NK-92 (cell line): Measurements from ENCODE around the gene OMP.

Experiments used
- DNase-seq: peaks from one replicate; lab custom pipeline; 2025; ENCODE audit not compliant: unreplicated experiment; lab: John Stamatoyannopoulos, UW

The OMP gene

GRCh38 chr11:77101043-77101537, 1.6 kb upstream of the OMP start:
- DNase-seq = no peak

- DNase-seq = no peak
Measured at GRCh38 chr11:77103319-77103718, 679 bp downstream of the OMP start.

GRCh38 chr11:77104727-77105126, 2.1 kb downstream of the OMP start:
- no peak for DNase-seq

- no peak for DNase-seq
Measured at GRCh38 chr11:77106321-77106720, 3.7 kb downstream of the OMP start.

- no peak for DNase-seq
Measured at GRCh38 chr11:77106759-77107158, 4.1 kb downstream of the OMP start.

- DNase-seq = no peak
Measured at GRCh38 chr11:77107950-77108349, 5.3 kb downstream of the OMP start.

- DNase-seq = no peak
Measured at GRCh38 chr11:77108436-77108835, 5.8 kb downstream of the OMP start.

- no peak for DNase-seq
Measured at GRCh38 chr11:77109236-77110019, 6.8 kb downstream of the OMP start.

- no peak for DNase-seq
Measured at GRCh38 chr11:77110836-77111235, 8.2 kb downstream of the OMP start.

- no peak for DNase-seq
Measured at GRCh38 chr11:77111277-77111676, 8.6 kb downstream of the OMP start.

GRCh38 chr11:77111946-77112345, 9.3 kb downstream of the OMP start:
- DNase-seq = no peak

GRCh38 chr11:77112641-77113381, 10.2 kb downstream of the OMP start:
- no peak for DNase-seq

- DNase-seq = no peak
Measured at GRCh38 chr11:77113382-77114088, 10.9 kb downstream of the OMP start.

GRCh38 chr11:77114089-77114463, 11.4 kb downstream of the OMP start:
- no peak for DNase-seq

- no peak for DNase-seq
Measured at GRCh38 chr11:77115181-77115611, 12.6 kb downstream of the OMP start.

- no peak for DNase-seq
Measured at GRCh38 chr11:77115956-77116355, 13.3 kb downstream of the OMP start.

- DNase-seq = no peak
Measured at GRCh38 chr11:77117492-77117891, 14.9 kb downstream of the OMP start.

- DNase-seq = no peak
Measured at GRCh38 chr11:77118086-77118485, 15.4 kb downstream of the OMP start.

- DNase-seq = no peak
Measured at GRCh38 chr11:77118971-77119370, 16.3 kb downstream of the OMP start.

- no peak for DNase-seq
Measured at GRCh38 chr11:77119531-77119936, 16.9 kb downstream of the OMP start.

- no peak for DNase-seq
Measured at GRCh38 chr11:77120571-77120970, 17.9 kb downstream of the OMP start.
